ENCODE data around the gene PDLIM3.

Gene PDLIM3

DNA sequence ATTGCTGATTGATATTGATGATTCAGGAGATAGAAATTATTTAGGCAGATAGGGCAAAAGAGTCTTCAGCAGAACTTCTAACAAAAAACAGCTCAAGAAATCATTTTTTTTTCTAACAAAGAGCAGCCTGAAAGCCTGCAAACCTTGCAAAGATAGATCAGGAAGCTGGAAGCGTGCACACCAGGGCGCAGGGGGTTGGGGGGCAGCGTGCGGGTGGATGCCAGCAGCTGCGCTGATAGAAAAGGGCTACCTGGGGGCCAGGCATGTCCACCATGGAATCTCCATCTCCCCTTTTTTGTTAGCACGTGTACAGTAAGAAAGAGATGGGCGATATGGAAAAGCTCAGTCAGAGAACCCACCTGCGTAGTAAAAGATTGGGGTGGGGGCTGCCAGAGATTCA, 62.1 kb downstream of the PDLIM3 start:
- no peak for DNase-seq
- ATAC-seq, result no peak
- Mint-ChIP-seq H3K4me1 (peaks cover 8% of the 10 kb centered on the region), H3K4me3 (no peak overlapping the region), H3K9me3 (no peaks in the 10 kb centered on the region), H3K27me3 (peaks cover 49% of the 10 kb centered on the region), H3K27ac (no peak overlapping the region)

GRCh38 chr4:185472103-185472542, 63.2 kb downstream of the PDLIM3 start:
- DNase-seq, result no peak
- peak overlapping the region; percentile 94 to 96 for H3K4me3 Mint-ChIP-seq
- peaks cover 8% of the 10 kb centered on the region for H3K4me1 Mint-ChIP-seq
- no peaks in the 10 kb centered on the region for H3K9me3 Mint-ChIP-seq
- H3K27me3 Mint-ChIP-seq, result peaks cover 45% of the 10 kb centered on the region
- ATAC-seq, result no peak
- peak overlapping the region in 1 of 2 donors; percentile 25 for H3K27ac Mint-ChIP-seq

- peak within 1 kb of the TSS in 1 of 2 donors; percentile 25 for H3K27ac Mint-ChIP-seq
Observed at GRCh38 chr4:185471235-185472102, 63.8 kb downstream of the PDLIM3 start, which contains the start of gene CCDC110. CCDC110 (minus strand) TSS chr4:185471733; CDS start chr4:185471683, 50 bp downstream.

GRCh38 chr4:185470501-185471195, 64.7 kb downstream of the PDLIM3 start:
- Mint-ChIP-seq H3K27me3 (peaks cover 37% of the 10 kb centered on the region), H3K27ac (no peak overlapping the region), H3K4me1 (peaks cover 8% of the 10 kb centered on the region), H3K4me3 (peak overlapping the region; percentile 74 to 85), H3K9me3 (no peaks in the 10 kb centered on the region)
- DNase-seq (peak; percentile 45 to 50), ATAC-seq (peak; percentile 34)

More at GRCh38 chr4:185471235-185472102, 63.8 kb downstream of the PDLIM3 start, which contains the start of gene CCDC110:
- Mint-ChIP-seq H3K27me3 (peaks cover 39% of the 10 kb centered on the region), H3K4me3 (peak within 1 kb of the TSS; percentile 94 to 96), H3K4me1 (peaks cover 8% of the 10 kb centered on the region), H3K9me3 (no peaks in the 10 kb centered on the region)
- peak; percentile 90 for ATAC-seq
- DNase-seq, result peak; percentile 84 to 88

- ATAC-seq, result no peak
- no peaks in the 10 kb centered on the region for H3K9me3 Mint-ChIP-seq
- H3K27me3 Mint-ChIP-seq, result peaks cover 37% of the 10 kb centered on the region
- H3K27ac Mint-ChIP-seq, result no peak overlapping the region
- H3K4me3 Mint-ChIP-seq, result no peak overlapping the region
- DNase-seq, result no peak
- H3K4me1 Mint-ChIP-seq, result peaks cover 8% of the 10 kb centered on the region
Observed at GRCh38 chr4:185469580-185470154, 65.6 kb downstream of the PDLIM3 start.

- Mint-ChIP-seq H3K4me1 (peaks cover 8% of the 10 kb centered on the region), H3K9me3 (no peaks in the 10 kb centered on the region), H3K27me3 (peaks cover 37% of the 10 kb centered on the region), H3K4me3 (no peak overlapping the region), H3K27ac (no peak overlapping the region)
- no peak for ATAC-seq
- no peak for DNase-seq
Observed at GRCh38 chr4:185468999-185469398, 66.3 kb downstream of the PDLIM3 start.

- Mint-ChIP-seq H3K9me3 (no peaks in the 10 kb centered on the region), H3K4me1 (peaks cover 8% of the 10 kb centered on the region), H3K27ac (no peak overlapping the region), H3K27me3 (peaks cover 31% of the 10 kb centered on the region), H3K4me3 (no peak overlapping the region)
- DNase-seq (no peak), ATAC-seq (no peak)
Observed at GRCh38 chr4:185467991-185468390, 67.3 kb downstream of the PDLIM3 start.

DNA sequence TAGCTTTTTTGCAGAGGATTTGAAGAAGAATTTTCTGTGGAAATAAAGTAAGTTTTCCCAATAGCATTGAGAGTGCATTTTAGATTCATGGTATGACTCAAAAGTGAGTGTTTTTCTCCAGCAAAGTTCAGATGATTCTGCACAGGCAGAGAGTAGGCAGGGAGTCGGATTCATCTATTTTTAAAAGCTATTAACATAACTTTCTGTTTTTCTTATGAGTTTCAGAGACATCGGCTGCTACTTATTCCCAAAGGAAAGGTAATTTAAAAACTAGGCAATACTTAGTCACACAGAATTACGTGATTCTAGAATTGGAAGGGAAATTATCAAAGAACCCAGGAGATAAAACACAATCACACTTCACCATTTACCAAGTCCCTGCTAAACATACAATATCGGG, 68.2 kb downstream of the PDLIM3 start:
- DNase-seq (no peak), ATAC-seq (no peak)
- H3K9me3 Mint-ChIP-seq, result no peaks in the 10 kb centered on the region
- H3K4me3 Mint-ChIP-seq, result no peak overlapping the region
- no peak overlapping the region for H3K27ac Mint-ChIP-seq
- peaks cover 26% of the 10 kb centered on the region for H3K27me3 Mint-ChIP-seq
- H3K4me1 Mint-ChIP-seq, result peaks cover 8% of the 10 kb centered on the region

DNA sequence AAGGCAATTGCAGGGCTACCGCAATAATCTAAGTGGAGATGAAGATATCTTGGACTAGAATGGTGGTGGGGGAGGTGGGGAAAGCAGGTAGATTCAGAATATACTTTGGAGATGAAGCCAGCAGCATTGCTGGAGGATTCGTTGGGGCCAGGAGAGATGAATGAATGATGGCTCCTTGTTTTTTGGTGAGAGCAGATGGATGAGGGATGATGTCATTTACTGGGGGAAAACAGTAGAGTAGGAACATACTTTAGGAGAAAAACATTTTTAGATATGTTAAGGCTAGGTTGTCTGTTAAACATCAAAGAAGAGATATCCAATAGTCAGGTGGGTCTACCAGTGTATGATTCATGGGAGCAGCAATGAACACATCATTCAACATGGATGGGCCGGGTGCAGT, 69.6 kb downstream of the PDLIM3 start:
- DNase-seq (no peak), ATAC-seq (no peak)
- Mint-ChIP-seq H3K9me3 (no peaks in the 10 kb centered on the region), H3K4me3 (no peak overlapping the region), H3K4me1 (peaks cover 7% of the 10 kb centered on the region), H3K27me3 (peaks cover 26% of the 10 kb centered on the region), H3K27ac (no peak overlapping the region)

- Mint-ChIP-seq H3K27ac (no peak overlapping the region), H3K9me3 (no peaks in the 10 kb centered on the region), H3K4me3 (no peak overlapping the region), H3K27me3 (peaks cover 24% of the 10 kb centered on the region), H3K4me1 (no peaks in the 10 kb centered on the region)
- DNase-seq (no peak), ATAC-seq (no peak)
Observed at GRCh38 chr4:185464887-185465286, 70.4 kb downstream of the PDLIM3 start.

- H3K4me3 Mint-ChIP-seq, result no peak overlapping the region
- ATAC-seq, result no peak
- H3K9me3 Mint-ChIP-seq, result no peaks in the 10 kb centered on the region
- H3K4me1 Mint-ChIP-seq, result no peaks in the 10 kb centered on the region
- no peak for DNase-seq
- H3K27me3 Mint-ChIP-seq, result peaks cover 18% of the 10 kb centered on the region
- H3K27ac Mint-ChIP-seq, result no peak overlapping the region
Observed at GRCh38 chr4:185464183-185464582, 71.1 kb downstream of the PDLIM3 start.

DNA sequence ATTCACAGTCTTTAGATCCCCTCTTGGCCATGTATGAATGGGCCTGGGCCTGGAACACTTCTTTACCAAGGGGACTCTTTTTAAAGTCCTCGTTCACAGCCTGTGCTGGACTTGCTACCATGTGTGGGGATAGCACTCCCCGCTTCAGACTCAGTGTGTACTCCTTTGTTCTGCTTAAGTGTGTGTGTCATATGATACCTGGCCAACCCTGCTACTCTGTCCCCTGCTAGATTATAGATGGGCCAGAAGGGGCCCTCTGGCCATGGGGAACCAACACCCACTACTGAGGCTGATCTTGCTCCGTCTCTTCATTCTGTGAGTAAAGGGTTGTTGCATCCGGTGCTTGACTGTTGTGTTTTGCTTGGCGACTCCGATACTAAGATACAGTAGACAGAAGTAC, 71.8 kb downstream of the PDLIM3 start:
- no peaks in the 10 kb centered on the region for H3K9me3 Mint-ChIP-seq
- peak; percentile 39 for ATAC-seq
- no peak overlapping the region for H3K4me3 Mint-ChIP-seq
- no peaks in the 10 kb centered on the region for H3K4me1 Mint-ChIP-seq
- H3K27me3 Mint-ChIP-seq, result peaks cover 17% of the 10 kb centered on the region
- H3K27ac Mint-ChIP-seq, result no peak overlapping the region
- no peak for DNase-seq

- no peak for ATAC-seq
- Mint-ChIP-seq H3K27me3 (peaks cover 15% of the 10 kb centered on the region), H3K27ac (no peak overlapping the region), H3K4me1 (no peaks in the 10 kb centered on the region), H3K4me3 (no peak overlapping the region), H3K9me3 (no peaks in the 10 kb centered on the region)
- DNase-seq, result no peak
Observed at GRCh38 chr4:185461565-185461964, 73.7 kb downstream of the PDLIM3 start.

- H3K4me1 Mint-ChIP-seq, result no peaks in the 10 kb centered on the region
- H3K9me3 Mint-ChIP-seq, result no peaks in the 10 kb centered on the region
- no peak for DNase-seq
- peaks cover 15% of the 10 kb centered on the region for H3K27me3 Mint-ChIP-seq
- H3K4me3 Mint-ChIP-seq, result no peak overlapping the region
- ATAC-seq, result no peak
- H3K27ac Mint-ChIP-seq, result no peak overlapping the region
Observed at GRCh38 chr4:185457136-185457535, 78.2 kb downstream of the PDLIM3 start.

GRCh38 chr4:185456131-185456530, 79.2 kb downstream of the PDLIM3 start:
- no peak for DNase-seq
- Mint-ChIP-seq H3K4me1 (no peaks in the 10 kb centered on the region), H3K9me3 (no peaks in the 10 kb centered on the region), H3K27ac (no peak overlapping the region), H3K4me3 (no peak overlapping the region), H3K27me3 (peaks cover 15% of the 10 kb centered on the region)
- ATAC-seq, result no peak

Measured in stimulated activated naive CD8-positive, alpha-beta T cell treated with anti-CD3 and anti-CD28 coated beads, Interleukin-15, amount 100 ng/mL, for 72 hours (primary cell).